Stimulated activated CD4-positive, alpha-beta T cell treated with anti-CD3 and anti-CD28 coated beads, Interleukin-15, amount 100 ng/mL, for 24 hours (primary cell): ENCODE measurements around the gene SCARB2.

ENCODE experiments used
- DNase-seq: peaks from one replicate; pipeline ENCODE4 v3.0.0-alpha.2; 2020

The SCARB2 gene

GRCh38 chr4:76224171-76224570, 10.5 kb upstream of the SCARB2 start:
- DNase-seq = no peak

DNA sequence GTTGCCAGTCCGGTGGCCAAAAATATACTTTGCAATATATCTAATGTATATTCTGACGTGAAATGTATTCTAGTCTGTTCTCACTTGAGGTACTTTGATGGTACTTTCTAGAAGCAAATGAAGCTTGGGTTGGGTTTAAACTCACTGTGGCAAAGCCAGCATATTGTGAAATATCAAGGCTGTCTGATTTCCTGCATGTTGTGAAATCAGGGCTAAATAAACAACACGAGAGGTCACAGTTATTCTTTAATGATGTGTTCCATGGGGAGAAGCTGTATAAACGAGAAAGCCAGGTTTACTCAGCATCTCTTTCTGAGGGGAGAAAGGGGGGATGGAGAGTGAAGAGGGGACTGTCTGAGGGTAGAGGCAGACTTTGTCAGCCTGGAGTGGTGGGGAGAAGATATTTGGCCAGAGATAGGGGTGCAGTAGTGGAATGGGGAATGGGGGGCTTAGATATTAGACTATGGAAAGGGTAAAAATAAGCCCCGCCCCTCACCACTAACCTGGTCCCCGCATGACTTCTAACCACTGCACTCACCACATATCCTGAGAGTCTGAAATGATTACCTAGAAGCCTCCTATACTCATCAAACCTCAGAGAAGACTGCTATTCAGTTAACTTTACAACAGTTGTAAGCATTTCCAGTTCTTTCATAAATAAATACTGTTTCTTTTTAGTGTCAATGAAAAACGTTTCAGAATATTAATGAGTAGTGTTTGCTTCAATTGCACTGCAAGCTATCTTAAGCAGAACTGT, 5.9 kb upstream of the SCARB2 start:
- DNase-seq = no peak

- DNase-seq = no peak
Measured at GRCh38 chr4:76216975-76217814, 3.6 kb upstream of the SCARB2 start.

GRCh38 chr4:76216524-76216923, 2.9 kb upstream of the SCARB2 start:
- DNase-seq = no peak

GRCh38 chr4:76215077-76215476, 1.5 kb upstream of the SCARB2 start:
- no peak for DNase-seq

DNA sequence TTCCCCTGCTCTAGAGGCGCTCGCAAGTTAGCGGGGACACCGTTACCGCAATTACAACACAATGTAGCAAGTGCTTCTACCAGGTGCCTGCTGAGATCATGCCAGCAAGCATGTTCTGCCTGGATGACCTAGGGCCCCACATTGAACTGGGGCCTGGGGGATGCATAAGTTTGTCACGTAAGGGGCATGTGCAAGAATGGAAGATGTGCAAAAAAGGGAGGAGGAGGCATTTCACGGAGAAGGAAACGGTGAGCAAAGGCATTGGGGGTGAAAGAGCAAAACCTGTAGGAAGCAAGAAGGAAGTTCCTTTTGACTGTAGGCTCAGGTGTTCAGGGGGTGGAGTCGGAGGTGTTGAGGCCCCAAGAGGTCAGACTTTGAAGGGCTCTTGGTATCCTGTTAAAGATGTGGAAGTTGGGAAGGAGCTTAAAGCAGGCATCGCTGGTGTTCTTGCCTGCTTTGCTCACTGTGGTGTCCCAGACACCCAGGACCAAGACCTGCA, 602 bp upstream of the SCARB2 start:
- no peak for DNase-seq

DNA sequence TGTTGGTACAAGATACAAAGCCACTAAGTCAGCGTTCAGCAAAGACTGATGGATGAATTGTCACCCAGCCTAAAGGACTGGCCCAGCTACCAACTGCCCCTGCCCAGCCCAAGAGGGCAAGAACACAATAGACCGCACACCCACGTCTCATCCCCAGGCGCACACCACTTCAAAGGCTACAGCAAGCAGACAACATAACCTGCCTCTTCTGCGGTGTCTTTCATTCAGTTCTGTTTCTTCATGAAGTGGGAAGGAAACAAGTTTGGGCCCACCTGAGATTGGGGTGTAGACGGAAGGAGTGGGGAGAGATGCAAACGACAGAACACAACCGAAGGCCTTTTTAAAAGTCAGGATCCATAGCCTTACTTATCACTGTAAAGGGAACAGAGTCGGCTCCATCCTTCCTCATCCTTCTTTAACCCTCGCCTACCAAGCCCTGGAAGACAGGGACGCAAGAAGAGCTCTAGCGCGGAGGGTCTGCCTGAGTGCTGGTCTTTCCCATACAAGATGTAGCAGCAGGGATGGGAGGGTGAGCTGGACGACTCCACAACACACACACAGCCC, 691 bp downstream of the SCARB2 start:
- peak; percentile 45 for DNase-seq

- DNase-seq = no peak
Measured at GRCh38 chr4:76211769-76212708, 1.6 kb downstream of the SCARB2 start.

DNA sequence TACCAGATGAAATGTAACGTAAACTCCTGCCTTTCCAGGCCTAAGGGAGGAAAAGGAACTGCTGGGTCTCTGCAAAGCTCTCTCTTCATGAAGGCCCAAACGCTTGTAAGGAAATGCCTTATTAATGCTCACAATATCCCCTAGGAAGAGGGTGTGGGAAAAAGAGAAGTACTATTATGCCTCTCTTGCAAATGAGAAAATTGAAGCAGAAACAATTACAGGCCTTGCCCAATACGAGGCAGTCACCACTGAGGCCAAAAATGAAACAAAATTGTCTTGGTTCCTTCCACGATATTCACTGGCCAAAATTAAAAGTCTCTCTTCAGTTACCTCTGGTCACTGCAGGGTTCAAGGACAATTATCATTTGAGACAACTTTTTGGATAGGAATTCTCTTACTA, 3.2 kb downstream of the SCARB2 start:
- DNase-seq = no peak

DNA sequence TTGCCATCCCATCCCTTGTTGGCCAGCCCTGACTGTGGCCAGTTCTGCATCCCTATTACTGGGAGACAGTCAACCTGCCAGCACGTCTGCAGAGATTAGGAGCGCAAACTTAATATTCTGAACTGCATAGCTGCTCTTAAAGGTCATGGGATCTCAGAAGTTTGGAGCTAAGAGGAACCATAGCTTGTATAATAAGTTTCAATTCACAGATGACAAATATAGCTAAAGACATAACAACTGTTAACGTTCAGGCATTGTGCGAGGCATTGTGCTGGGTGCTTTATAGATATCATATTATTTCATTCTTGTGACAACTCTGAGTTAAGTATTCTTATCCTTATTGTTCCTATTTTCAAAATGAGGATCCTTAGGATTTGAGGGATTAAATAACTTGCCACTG, 3.7 kb downstream of the SCARB2 start:
- no peak for DNase-seq

- DNase-seq = no peak
Measured at GRCh38 chr4:76208005-76208765, 5.4 kb downstream of the SCARB2 start.

- no peak for DNase-seq
Measured at GRCh38 chr4:76207549-76207948, 6.1 kb downstream of the SCARB2 start.

- DNase-seq = no peak
Measured at GRCh38 chr4:76206222-76206942, 7.2 kb downstream of the SCARB2 start.

DNA sequence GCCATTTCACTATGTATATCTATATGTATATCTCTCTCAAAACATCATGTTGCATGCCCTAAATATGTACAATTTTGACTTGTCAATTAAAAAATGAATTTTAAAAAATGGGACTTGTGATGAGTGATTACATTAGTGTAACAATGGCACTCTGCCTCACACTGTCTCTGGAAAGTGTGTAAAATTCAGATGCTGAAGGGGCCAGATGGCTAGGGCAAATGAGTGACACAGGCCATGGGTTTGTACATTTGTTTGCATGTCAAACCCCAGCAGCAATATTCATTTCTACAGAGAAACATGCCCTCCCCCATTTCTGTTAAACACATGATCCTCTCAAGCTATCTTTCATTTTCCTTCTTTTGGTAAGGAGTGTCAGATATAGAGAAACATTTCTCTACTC, 8.1 kb downstream of the SCARB2 start:
- DNase-seq = no peak

DNA sequence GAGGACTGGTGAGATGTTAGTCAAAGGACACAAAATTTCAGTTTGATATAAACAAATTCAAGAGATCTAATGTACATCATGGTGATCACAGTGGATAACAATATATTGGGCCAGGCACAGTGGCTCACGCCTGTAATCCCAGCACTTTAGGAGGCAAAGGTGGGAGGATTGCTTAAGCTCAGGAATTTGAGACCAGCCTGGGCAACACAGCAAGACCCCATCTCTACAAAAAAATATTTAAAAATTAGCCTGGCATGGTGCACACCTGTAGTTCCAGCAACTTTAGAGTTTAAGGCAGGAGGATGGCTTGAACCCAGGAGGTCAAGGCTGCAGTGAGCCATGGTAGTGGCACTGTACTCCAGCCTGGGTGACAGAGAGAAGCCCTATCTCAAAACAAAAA, 8.7 kb downstream of the SCARB2 start:
- no peak for DNase-seq

DNA sequence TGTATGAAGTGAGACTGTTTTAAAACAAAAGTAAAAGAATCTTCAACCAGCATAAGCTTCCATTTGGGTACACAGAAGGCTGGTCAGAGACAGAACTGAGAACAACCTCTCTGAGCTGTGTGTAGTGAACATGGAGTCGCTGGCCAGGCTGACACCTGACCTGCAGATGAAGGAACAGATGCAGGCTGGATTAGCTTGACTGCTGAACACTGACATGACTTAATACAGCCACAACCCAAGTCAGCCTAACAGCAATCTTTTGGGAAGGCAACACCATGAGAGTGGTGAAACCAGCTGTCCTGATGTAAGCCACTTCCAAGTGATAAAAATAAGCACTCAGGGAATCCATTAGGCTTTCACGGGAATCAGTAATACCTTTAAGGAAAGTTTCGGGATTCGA, 10.1 kb downstream of the SCARB2 start:
- no peak for DNase-seq

- no peak for DNase-seq
Measured at GRCh38 chr4:76201276-76201675, 12.3 kb downstream of the SCARB2 start.

DNA sequence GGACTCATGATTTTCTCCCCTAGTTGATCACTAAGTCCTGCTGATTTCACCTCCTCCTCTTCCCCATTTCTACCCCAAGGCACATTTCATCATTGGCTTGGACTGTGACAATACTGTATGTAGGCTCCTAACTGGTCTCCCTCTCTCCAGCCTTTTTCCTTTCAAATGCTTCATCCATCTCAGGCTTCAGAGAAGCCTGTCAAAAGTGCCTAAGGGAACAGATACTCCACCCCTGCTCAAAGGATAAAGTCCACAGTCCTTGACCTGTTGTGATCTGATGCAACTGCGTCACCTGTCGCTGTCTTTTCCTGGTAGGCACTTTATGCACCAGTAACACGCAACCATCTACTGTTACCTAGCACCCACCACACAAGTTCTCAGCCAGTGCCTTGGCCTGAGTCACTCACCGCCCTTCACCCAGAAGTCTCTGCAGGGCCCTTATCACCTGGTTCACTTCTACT, 12.8 kb downstream of the SCARB2 start:
- peak; percentile 16 for DNase-seq

- DNase-seq = peak; percentile 29
Measured at GRCh38 chr4:76199664-76200211, 13.9 kb downstream of the SCARB2 start.

DNA sequence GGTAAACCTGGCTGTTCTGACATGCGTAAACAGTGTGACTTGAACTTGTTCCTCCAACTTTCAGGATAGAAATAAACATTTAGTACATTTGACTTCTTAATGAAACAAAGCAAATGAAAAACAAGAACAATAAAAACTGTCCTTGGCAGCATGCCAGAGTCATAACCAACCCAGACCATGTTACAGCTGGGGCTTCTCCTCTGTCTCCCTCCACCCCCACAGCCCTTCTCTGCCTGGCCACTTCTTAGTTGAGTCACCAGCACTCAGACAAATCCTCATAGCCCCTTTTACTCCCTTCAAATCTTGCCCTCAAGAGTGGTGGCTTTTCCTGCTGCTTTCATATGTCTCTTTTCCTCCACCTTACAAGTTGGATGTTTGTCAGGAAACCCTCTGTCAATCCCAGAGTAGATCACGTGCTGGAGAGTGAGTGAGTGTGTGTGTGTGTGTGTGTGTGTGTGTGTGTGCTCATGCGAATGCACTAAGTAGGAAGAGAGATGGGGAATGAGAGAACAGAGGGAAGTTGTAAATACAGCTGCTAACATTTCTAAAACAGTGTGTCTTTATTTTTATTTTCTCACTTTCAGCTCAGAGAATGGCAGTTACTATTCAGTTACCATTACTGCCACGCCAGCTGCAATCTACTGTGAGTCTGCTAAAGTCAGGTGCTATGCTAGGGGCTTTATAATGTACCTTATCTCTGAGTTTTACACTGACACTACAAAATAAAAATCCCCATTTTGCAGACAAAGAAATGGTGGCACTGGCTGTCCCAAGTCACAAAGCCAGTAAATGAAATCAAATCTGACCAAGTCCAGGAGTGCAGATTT, 15.0 kb downstream of the SCARB2 start:
- DNase-seq = peak; percentile 53
